Measurements from ENCODE around the gene SREBF2. TPM values are rescaled to one million over a fixed set of nuclear protein-coding genes. Genes with fewer than 3 reads are reported as not detected.

SREBF2 gene
- total and polyA plus RNA-seq, 9 of the 15 experiments (the other 6 are each of a cell fraction or from before 2014, with no cell fraction given), result 1.1 to 84.2 (median 26.9) TPM

DNA sequence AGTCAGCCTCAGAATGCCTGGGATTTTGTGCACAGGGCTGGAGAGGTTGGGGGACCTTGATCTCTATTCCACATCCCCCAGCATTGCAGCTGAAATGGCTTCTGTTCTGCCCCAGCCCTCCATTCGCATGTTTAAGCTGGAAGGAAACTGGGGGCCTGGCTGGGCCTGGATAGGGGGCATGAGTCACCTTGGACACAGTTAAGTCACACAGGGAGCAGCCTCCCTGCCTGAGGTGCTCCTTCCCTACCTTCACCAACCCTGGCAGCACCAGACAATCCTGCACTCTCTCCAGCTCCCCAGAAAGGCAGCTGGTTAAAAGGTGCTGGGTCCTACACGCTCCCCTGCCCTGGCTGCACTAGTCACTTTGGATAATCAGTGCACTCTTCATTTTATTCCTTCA is 119.8 kb downstream of the SREBF2 start:
- Histone ChIP-seq H3K9ac (ENCODE audit: insufficient read depth in 1 of 2, low read depth in 2 of 2, low read length in 2 of 2) (no peak overlapping the region), H3K27ac (ENCODE audit: extremely low read depth, low read depth, low read length) (no peak overlapping the region), H3K36me3 (ENCODE audit: control insufficient read depth, insufficient read depth, low read length) (no peaks in the 10 kb centered on the region), H3K4me3 (no peak overlapping the region), H3K4me1 (replicated peaks in 1 of 2; ENCODE audit: control insufficient read depth in 2 of 2, insufficient read depth in 2 of 2, low read length in 2 of 2) (peaks cover 0 to 15% of the 10 kb centered on the region in 2 experiments; a peak in 4 of 5 replicates), H3K4me2 (ENCODE audit: insufficient read depth, low read length) (no peak overlapping the region), H3K9me3 (replicated peaks; ENCODE audit: control insufficient read depth, insufficient read depth, low read depth, low read length) (no peaks in the 10 kb centered on the region), H2AFZ (ENCODE audit: low read depth, low read length) (no peak overlapping the region), H4K20me1 (replicated peaks; ENCODE audit: control insufficient read depth, insufficient read depth, low read length) (no peaks in the 10 kb centered on the region), H3K27me3 (ENCODE audit: control insufficient read depth in 2 of 2, insufficient read depth in 2 of 2, low read length in 2 of 2) (no peaks in the 10 kb centered on the region), H3K79me2 (ENCODE audit: control insufficient read depth, insufficient read depth, low read length) (peaks cover 2% of the 10 kb centered on the region; the same call in 1 of the 3 replicates), H3K9me1 (ENCODE audit: control insufficient read depth, insufficient read depth, low read length) (no peaks in the 10 kb centered on the region)
- DNase-seq (ENCODE audit: extremely low read depth in 1 of 4, low spot score in 3 of 4) (no peak), ATAC-seq (no peak), FAIRE-seq (no peak)
- ChIA-PET POLR2A (interaction anchor here (0.7 kb wide), 1 partner anchor 197 kb away, joined by 3 read pairs; no protein-coding TSS in a partner anchor), CTCF (ENCODE audit: low intra/inter-chr PET ratio) (no interaction called here)
- in situ Hi-C loops (cut with MboI), result loop anchor here (25.0 kb wide), 1 partner anchor 485 kb away; the partner anchor contains the start of gene NFAM1
- intact Hi-C loops (cut with micrococcal nuclease), result no loop called here
- BruUV-seq (replicated peaks), result no TSS peak
- WGBS (ENCODE audit: insufficient coverage, low coverage, missing lambda C conversion rate), result 18% methylated on average over 2 of the region's 2 CpGs
- TF ChIP-seq CBX2 (IDR thresholded peaks at IDR 0.05; ENCODE audit: insufficient read depth, low read length, poor library complexity, severe bottlenecking) (no peak), BHLHE40 (IDR thresholded peaks at IDR 0.05; ENCODE audit: low read length) (no peak), NR2C1 (IDR thresholded peaks at IDR 0.05) (no peak), NR2C1 (tag; IDR thresholded peaks at IDR 0.05) (no peak), CHD2 (IDR thresholded peaks at IDR 0.05; ENCODE audit: low read depth, low read length) (no peak), EGR1 (conservative IDR thresholded peaks at IDR 0.05) (no peak), BRF1 (IDR thresholded peaks at IDR 0.05; ENCODE audit: borderline replicate concordance, extremely low read depth, insufficient read length) (no peak), PTBP1 (IDR thresholded peaks at IDR 0.05; ENCODE audit: low read depth, low read length) (no peak), POLR2AphosphoS5 (IDR thresholded peaks at IDR 0.05; ENCODE audit: control insufficient read depth, insufficient read depth, low read depth, low read length) (no peak), ZNF695 (CRISPR knock-in tag; IDR thresholded peaks at IDR 0.05) (no peak)
- TF ChIP-seq, protein P1, sequence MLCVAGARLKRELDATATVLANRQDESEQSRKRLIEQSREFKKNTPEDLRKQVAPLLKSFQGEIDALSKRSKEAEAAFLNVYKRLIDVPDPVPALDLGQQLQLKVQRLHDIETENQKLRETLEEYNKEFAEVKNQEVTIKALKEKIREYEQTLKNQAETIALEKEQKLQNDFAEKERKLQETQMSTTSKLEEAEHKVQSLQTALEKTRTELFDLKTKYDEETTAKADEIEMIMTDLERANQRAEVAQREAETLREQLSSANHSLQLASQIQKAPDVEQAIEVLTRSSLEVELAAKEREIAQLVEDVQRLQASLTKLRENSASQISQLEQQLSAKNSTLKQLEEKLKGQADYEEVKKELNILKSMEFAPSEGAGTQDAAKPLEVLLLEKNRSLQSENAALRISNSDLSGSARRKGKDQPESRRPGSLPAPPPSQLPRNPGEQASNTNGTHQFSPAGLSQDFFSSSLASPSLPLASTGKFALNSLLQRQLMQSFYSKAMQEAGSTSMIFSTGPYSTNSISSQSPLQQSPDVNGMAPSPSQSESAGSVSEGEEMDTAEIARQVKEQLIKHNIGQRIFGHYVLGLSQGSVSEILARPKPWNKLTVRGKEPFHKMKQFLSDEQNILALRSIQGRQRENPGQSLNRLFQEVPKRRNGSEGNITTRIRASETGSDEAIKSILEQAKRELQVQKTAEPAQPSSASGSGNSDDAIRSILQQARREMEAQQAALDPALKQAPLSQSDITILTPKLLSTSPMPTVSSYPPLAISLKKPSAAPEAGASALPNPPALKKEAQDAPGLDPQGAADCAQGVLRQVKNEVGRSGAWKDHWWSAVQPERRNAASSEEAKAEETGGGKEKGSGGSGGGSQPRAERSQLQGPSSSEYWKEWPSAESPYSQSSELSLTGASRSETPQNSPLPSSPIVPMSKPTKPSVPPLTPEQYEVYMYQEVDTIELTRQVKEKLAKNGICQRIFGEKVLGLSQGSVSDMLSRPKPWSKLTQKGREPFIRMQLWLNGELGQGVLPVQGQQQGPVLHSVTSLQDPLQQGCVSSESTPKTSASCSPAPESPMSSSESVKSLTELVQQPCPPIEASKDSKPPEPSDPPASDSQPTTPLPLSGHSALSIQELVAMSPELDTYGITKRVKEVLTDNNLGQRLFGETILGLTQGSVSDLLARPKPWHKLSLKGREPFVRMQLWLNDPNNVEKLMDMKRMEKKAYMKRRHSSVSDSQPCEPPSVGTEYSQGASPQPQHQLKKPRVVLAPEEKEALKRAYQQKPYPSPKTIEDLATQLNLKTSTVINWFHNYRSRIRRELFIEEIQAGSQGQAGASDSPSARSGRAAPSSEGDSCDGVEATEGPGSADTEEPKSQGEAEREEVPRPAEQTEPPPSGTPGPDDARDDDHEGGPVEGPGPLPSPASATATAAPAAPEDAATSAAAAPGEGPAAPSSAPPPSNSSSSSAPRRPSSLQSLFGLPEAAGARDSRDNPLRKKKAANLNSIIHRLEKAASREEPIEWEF (CRISPR knock-in tag; IDR thresholded peaks at IDR 0.05), result no peak
- TF ChIP-seq, protein P2, sequence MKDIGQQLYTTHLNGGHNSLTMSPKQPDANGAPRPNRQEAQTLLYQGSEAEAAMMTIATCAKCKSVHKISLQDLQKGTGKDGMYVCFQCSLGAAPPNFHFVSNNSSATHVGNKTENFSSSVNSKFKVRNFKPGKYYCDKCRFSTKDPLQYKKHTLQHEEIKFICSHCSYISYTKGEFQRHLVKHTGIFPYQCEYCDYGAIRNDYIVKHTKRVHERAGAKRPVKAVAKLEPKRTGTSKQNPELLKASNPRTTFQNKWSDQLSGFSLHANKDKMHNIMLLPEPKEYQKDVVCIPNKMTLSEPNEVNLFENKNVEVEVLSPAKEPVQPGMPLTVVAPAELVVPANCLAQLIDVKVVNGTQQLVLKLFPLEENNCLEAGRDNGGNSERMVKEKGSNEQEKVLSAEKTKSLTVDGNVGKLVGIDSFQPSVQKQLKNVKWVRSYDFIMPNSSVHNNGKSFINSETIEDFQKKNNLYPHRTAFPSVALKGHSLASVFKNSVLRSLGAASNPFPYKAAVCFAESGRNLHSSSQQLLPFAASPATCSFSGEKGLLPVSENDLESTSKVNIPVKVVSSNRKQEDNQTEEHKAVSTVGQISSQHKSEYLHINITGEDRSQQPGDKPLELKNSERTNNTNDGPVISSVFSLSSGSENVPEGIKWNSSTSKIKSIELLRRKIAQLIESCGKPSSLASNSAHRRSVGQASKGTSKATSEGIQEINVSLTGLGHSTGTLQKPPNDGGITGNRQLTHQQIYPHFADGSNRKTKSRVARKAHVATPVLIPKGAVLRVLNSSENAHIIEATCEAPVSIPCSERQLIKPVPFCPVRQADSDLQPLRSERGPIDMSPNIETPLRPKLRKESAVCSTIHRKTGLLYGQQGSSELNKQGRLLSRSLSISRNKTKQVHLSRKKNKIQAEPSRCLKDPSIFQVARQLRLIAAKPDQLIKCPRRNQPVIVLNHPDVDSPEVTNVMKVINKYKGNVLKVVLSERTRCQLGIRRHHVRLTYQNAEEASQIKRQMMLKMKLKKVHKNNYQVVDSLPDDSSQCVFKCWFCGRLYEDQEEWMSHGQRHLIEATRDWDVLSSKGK (CRISPR knock-in tag; IDR thresholded peaks at IDR 0.05), result no peak
